ENCODE measurements around the gene KIF11.
"Not testable (repeated sequence)": the region's sequence is repeated elsewhere in the genome, so short reads cannot be mapped to it uniquely, and the experiment has no call there.

Gene KIF11

GRCh38 chr10:92591550-92592022, 1.3 kb upstream of the KIF11 start:
- DNase-seq, result peak; percentile 95

GRCh38 chr10:92593619-92594588, 974 bp downstream of the KIF11 start:
- no peak for DNase-seq

- no peak for DNase-seq
These were observed 2.6 kb downstream of the KIF11 start for GRCh38 chr10:92595505-92595904.

- DNase-seq, result no peak
These were observed 5.4 kb downstream of the KIF11 start for GRCh38 chr10:92598321-92598720.

- no peak for DNase-seq
These were observed 11.9 kb downstream of the KIF11 start for GRCh38 chr10:92604841-92605240.

- no peak for DNase-seq
These were observed 22.6 kb downstream of the KIF11 start for GRCh38 chr10:92615515-92615914.

- no peak for DNase-seq
These were observed 26.4 kb downstream of the KIF11 start for GRCh38 chr10:92619368-92619767.

- DNase-seq, result no peak
These were observed 35.0 kb downstream of the KIF11 start for GRCh38 chr10:92627845-92628480.

- no peak for DNase-seq
These were observed 37.0 kb downstream of the KIF11 start for GRCh38 chr10:92629945-92630344.

GRCh38 chr10:92638037-92638436, 45.1 kb downstream of the KIF11 start:
- no peak for DNase-seq

- DNase-seq, result no peak
These were observed 47.2 kb downstream of the KIF11 start for GRCh38 chr10:92640107-92640506.

GRCh38 chr10:92641492-92641891, 48.6 kb downstream of the KIF11 start:
- DNase-seq, result no peak

- DNase-seq, result no peak
These were observed 52.0 kb downstream of the KIF11 start for GRCh38 chr10:92644921-92645320.

GRCh38 chr10:92650864-92651263, 57.9 kb downstream of the KIF11 start:
- not testable (repeated sequence) for DNase-seq

- no peak for DNase-seq
These were observed 62.5 kb downstream of the KIF11 start for GRCh38 chr10:92655426-92655825.

- DNase-seq, result no peak
These were observed 63.5 kb downstream of the KIF11 start for GRCh38 chr10:92656266-92656961.

- DNase-seq, result no peak
These were observed 64.1 kb downstream of the KIF11 start for GRCh38 chr10:92657024-92657423.

- DNase-seq, result peak; percentile 4
These were observed 69.9 kb downstream of the KIF11 start for GRCh38 chr10:92662848-92663247.

- no peak for DNase-seq
These were observed 71.4 kb downstream of the KIF11 start for GRCh38 chr10:92664322-92664721.

- no peak for DNase-seq
These were observed 74.1 kb downstream of the KIF11 start for GRCh38 chr10:92667078-92667477.

- DNase-seq, result no peak
These were observed 84.8 kb downstream of the KIF11 start for GRCh38 chr10:92677708-92678107.

- no peak for DNase-seq
These were observed 85.3 kb downstream of the KIF11 start for GRCh38 chr10:92678206-92678605.

GRCh38 chr10:92681306-92681834, 88.4 kb downstream of the KIF11 start:
- no peak for DNase-seq
